H9 (cell line): ENCODE measurements around the gene GNAT3. TPM values are rescaled to one million over a fixed set of nuclear protein-coding genes. Genes with fewer than 3 reads are reported as not detected.

Experiments used
- DNase-seq: peaks from one replicate; pipeline ENCODE4 v3.0.0-alpha.2; 2017
- H2AFZ ChIP-seq: one replicate; pipeline ENCODE4 v1.6.1; 2013; ENCODE audit warnings: mild to moderate bottlenecking, low read length, control low read depth, moderate library complexity
- H2AK5ac ChIP-seq: 2 replicates; pipeline ENCODE4 v1.6.1; 2013; ENCODE audit warnings: low read length, control low read depth, mixed read lengths; ENCODE audit not compliant: insufficient read length
- H2BK120ac ChIP-seq: one replicate; pipeline ENCODE4 v1.6.1; 2013; ENCODE audit warnings: low read depth, mild to moderate bottlenecking, low read length, control low read depth, inconsistent platforms; ENCODE audit not compliant: poor library complexity, severe bottlenecking
- H2BK12ac ChIP-seq: 2 replicates; pipeline ENCODE4 v1.6.1; 2013; ENCODE audit warnings: low read length, control low read depth, mixed read lengths, low read depth; ENCODE audit not compliant: insufficient read length
- H2BK15ac ChIP-seq: 2 replicates; pipeline ENCODE4 v1.6.1; 2013; ENCODE audit warnings: low read depth, low read length, control low read depth
- H2BK20ac ChIP-seq: one replicate; pipeline ENCODE4 v1.6.1; 2013; ENCODE audit warnings: low read depth, mild to moderate bottlenecking, low read length, control low read depth, inconsistent platforms; ENCODE audit not compliant: poor library complexity, severe bottlenecking
- H2BK5ac ChIP-seq: 2 replicates; pipeline ENCODE4 v1.6.1; 2013; ENCODE audit warnings: low read length, control low read depth, mixed read lengths; ENCODE audit not compliant: insufficient read length
- H3K14ac ChIP-seq: 2 replicates; pipeline ENCODE4 v1.6.1; 2013; ENCODE audit warnings: low read length, control low read depth; ENCODE audit not compliant: insufficient read depth
- H3K18ac ChIP-seq: 2 replicates; pipeline ENCODE4 v1.6.1; 2013; ENCODE audit warnings: low read depth, mild to moderate bottlenecking, mixed read lengths, low read length, control low read depth; ENCODE audit not compliant: insufficient read length
- H3K23ac ChIP-seq: 2 replicates; pipeline ENCODE4 v1.6.1; 2013; ENCODE audit warnings: low read length, control low read depth, mixed read lengths, low read depth; ENCODE audit not compliant: insufficient read length
- H3K23me2 ChIP-seq: 2 replicates; pipeline ENCODE4 v1.6.1; 2013; ENCODE audit warnings: low read depth, mild to moderate bottlenecking, mixed read lengths, low read length, control low read depth; ENCODE audit not compliant: insufficient read length, poor library complexity, severe bottlenecking
- H3K27ac ChIP-seq: 2 replicates; pipeline ENCODE4 v1.5.1; 2013; ENCODE audit warnings: low read length, control low read depth, mixed read lengths, low read depth; ENCODE audit not compliant: insufficient read length
- H3K27me3 ChIP-seq: 2 replicates; pipeline ENCODE4 v1.6.1; 2013; ENCODE audit warnings: low read length, control low read depth, inconsistent platforms; ENCODE audit not compliant: insufficient read depth
- H3K4ac ChIP-seq: 2 replicates; pipeline ENCODE4 v1.6.1; 2013; ENCODE audit warnings: low read depth, mild to moderate bottlenecking, control low read depth, inconsistent platforms, low read length, moderate library complexity
- H3K4me1 ChIP-seq: 2 replicates; pipeline ENCODE4 v1.6.1; 2013; ENCODE audit warnings: low read length, control low read depth, inconsistent platforms; ENCODE audit not compliant: insufficient read depth
- H3K4me2 ChIP-seq: 2 replicates; pipeline ENCODE4 v1.6.1; 2013; ENCODE audit warnings: low read length, control low read depth, mixed read lengths; ENCODE audit not compliant: insufficient read length, insufficient read depth
- H3K56ac ChIP-seq: 2 replicates; pipeline ENCODE4 v1.6.1; 2013; ENCODE audit warnings: low read depth, mild to moderate bottlenecking, mixed read lengths, low read length, control low read depth; ENCODE audit not compliant: insufficient read length
- H3K79me1 ChIP-seq: 2 replicates; pipeline ENCODE4 v1.6.1; 2013; ENCODE audit warnings: low read depth, mild to moderate bottlenecking, moderate library complexity, low read length, control low read depth, inconsistent platforms; ENCODE audit not compliant: insufficient read depth, poor library complexity, severe bottlenecking
- H3K79me2 ChIP-seq: 2 replicates; pipeline ENCODE4 v1.6.1; 2013; ENCODE audit warnings: low read length, control low read depth, inconsistent platforms; ENCODE audit not compliant: insufficient read depth
- H3K9ac ChIP-seq: 2 replicates; pipeline ENCODE4 v1.6.1; 2013; ENCODE audit warnings: low read length, control low read depth, mixed read lengths; ENCODE audit not compliant: insufficient read length; ENCODE audit errors: extremely low read depth
- H3K9me3 ChIP-seq: one replicate; pipeline ENCODE4 v1.6.1; 2013; ENCODE audit warnings: low read depth, low read length, inconsistent platforms; ENCODE audit not compliant: control insufficient read depth
- H3T11ph ChIP-seq: one replicate; pipeline ENCODE4 v1.6.1; 2013; ENCODE audit warnings: mild to moderate bottlenecking, low read length, control low read depth, inconsistent platforms
- H4K20me1 ChIP-seq: one replicate; pipeline ENCODE4 v1.6.1; 2013; ENCODE audit not compliant: control insufficient read depth, insufficient read length, insufficient read depth
- H4K5ac ChIP-seq: 2 replicates; pipeline ENCODE4 v1.6.1; 2013; ENCODE audit warnings: low read depth, mild to moderate bottlenecking, mixed read lengths, low read length, control low read depth; ENCODE audit not compliant: insufficient read length
- H4K8ac ChIP-seq: replicated peaks from 2 replicates; pipeline ENCODE4 v1.6.1; 2013; ENCODE audit warnings: low read length, control low read depth, mixed read lengths, low read depth; ENCODE audit not compliant: insufficient read length
- H4K91ac ChIP-seq: 2 replicates; pipeline ENCODE4 v1.6.1; 2013; ENCODE audit warnings: low read depth, mild to moderate bottlenecking, moderate library complexity, mixed read lengths, low read length, control low read depth; ENCODE audit not compliant: insufficient read length
- H3K27ac Mint-ChIP-seq, 3 experiments: 2 replicates in 2 of 3; 3 replicates in 1 of 3; pipeline ENCODE4 v1.8.0; 2020 to 2021; ENCODE audit warnings: mixed read lengths in 3 of 3, mild to moderate bottlenecking in 1 of 3, moderate library complexity in 1 of 3
- H3K27me3 Mint-ChIP-seq: 2 replicates; pipeline ENCODE4 v1.8.0; 2021; ENCODE audit warnings: low read depth, mild to moderate bottlenecking, moderate library complexity, mixed read lengths
- H3K36me3 Mint-ChIP-seq, 3 experiments: 2 replicates in 2 of 3; 3 replicates in 1 of 3; pipeline ENCODE4 v1.8.0; 2020 to 2021; ENCODE audit warnings: low read depth in 3 of 3, mixed read lengths in 3 of 3; ENCODE audit not compliant: insufficient read depth in 1 of 3
- H3K4me1 Mint-ChIP-seq, 2 experiments: 2 replicates each; pipeline ENCODE4 v1.8.0; 2020; ENCODE audit warnings: mixed read lengths in 2 of 2
- H3K4me3 Mint-ChIP-seq, 2 experiments: 2 replicates in 1 of 2; 3 replicates in 1 of 2; pipeline ENCODE4 v1.8.0; 2020 to 2021; ENCODE audit warnings: mild to moderate bottlenecking in 2 of 2, mixed read lengths in 2 of 2, moderate library complexity in 1 of 2
- H3K9me3 Mint-ChIP-seq, 2 experiments: 2 replicates in 1 of 2; 3 replicates in 1 of 2; pipeline ENCODE4 v1.8.0; 2020; ENCODE audit warnings: mild to moderate bottlenecking in 2 of 2, mixed read lengths in 2 of 2, moderate library complexity in 1 of 2
- WGBS: extraction: QIAGEN DNeasy Blood & Tissue Kit; methylation state at CpG from one replicate; pipeline ENCODE4 v1.1.7; 2013; ENCODE audit warnings: missing lambda C conversion rate, low lambda C conversion rate, mixed read lengths; ENCODE audit not compliant: insufficient read length; ENCODE audit errors: extremely low coverage; 5-methylcytosine and 5-hydroxymethylcytosine counted together
- total RNA-seq: library from RNA; stranded (reverse); gene quantifications from 2 replicates; pipeline ENCODE4 v1.2.1, GENCODE V29; 2021
- TF ChIP-seq, protein P1 (sequence below): fragments of 200-600 bp; sonication (generic); conservative IDR thresholded peaks from 3 replicates; pipeline ENCODE4 v1.8.0; 2021; ENCODE audit warnings: antibody characterized with exemption, mild to moderate bottlenecking

Gene GNAT3
- total RNA-seq, 1 experiment from 2014 or later = not detected

DNA sequence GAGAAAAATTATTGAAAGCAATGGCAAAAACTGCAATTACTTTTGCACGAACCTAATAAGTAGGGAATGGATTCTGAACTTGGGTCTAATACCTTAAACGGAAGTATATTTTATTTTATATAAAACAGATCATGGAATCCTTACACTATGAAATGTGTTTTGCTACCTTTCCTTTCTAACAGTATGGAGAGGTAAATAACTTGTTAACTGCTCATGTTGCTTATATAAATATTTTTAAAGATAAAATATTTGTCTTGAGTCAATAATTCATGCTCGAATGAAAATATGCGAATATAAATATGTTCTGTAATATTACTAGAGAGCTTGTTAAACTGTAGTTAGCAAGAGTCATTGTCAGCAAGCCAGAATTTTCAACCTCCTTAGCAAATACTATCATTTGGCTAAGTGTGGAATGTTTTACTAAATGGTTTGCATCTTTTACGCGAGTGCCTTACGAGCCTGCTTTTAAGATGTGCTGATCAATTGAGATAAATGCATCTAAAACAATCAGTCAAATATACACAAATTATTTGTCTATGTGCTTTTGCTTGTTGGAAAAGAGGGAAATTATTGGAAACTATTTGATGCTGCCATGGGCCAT lies 5.9 kb downstream of the GNAT3 start:
- H2BK15ac ChIP-seq = no peak overlapping the region
- H3K23me2 ChIP-seq = no peaks in the 10 kb centered on the region
- H3K4me1 ChIP-seq = no peaks in the 10 kb centered on the region
- H3K4me2 ChIP-seq = no peak overlapping the region
- no peak overlapping the region for H3K14ac ChIP-seq
- Mint-ChIP-seq H3K36me3 (no peaks in the 10 kb centered on the region), H3K27ac (no peak overlapping the region), H3K27me3 (no peaks in the 10 kb centered on the region), H3K4me1 (no peaks in the 10 kb centered on the region), H3K4me3 (no peak overlapping the region), H3K9me3 (no peaks in the 10 kb centered on the region; a peak in 1 of 5 replicates)
- WGBS = no CpG with 5 or more reads among the region's 7 CpGs
- no peak overlapping the region for H2BK5ac ChIP-seq
- H4K20me1 ChIP-seq = no peaks in the 10 kb centered on the region
- TF ChIP-seq, protein P1, sequence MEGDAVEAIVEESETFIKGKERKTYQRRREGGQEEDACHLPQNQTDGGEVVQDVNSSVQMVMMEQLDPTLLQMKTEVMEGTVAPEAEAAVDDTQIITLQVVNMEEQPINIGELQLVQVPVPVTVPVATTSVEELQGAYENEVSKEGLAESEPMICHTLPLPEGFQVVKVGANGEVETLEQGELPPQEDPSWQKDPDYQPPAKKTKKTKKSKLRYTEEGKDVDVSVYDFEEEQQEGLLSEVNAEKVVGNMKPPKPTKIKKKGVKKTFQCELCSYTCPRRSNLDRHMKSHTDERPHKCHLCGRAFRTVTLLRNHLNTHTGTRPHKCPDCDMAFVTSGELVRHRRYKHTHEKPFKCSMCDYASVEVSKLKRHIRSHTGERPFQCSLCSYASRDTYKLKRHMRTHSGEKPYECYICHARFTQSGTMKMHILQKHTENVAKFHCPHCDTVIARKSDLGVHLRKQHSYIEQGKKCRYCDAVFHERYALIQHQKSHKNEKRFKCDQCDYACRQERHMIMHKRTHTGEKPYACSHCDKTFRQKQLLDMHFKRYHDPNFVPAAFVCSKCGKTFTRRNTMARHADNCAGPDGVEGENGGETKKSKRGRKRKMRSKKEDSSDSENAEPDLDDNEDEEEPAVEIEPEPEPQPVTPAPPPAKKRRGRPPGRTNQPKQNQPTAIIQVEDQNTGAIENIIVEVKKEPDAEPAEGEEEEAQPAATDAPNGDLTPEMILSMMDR = no peak
- no peak overlapping the region for H3K18ac ChIP-seq
- H3K79me2 ChIP-seq = no peaks in the 10 kb centered on the region
- no peak overlapping the region for H4K5ac ChIP-seq
- H4K8ac ChIP-seq = no peak overlapping the region
- H3K23ac ChIP-seq = no peak overlapping the region
- H3T11ph ChIP-seq = no peak overlapping the region
- no peak overlapping the region for H2AK5ac ChIP-seq
- no peaks in the 10 kb centered on the region for H3K9me3 ChIP-seq
- H2BK20ac ChIP-seq = no peak overlapping the region
- H4K91ac ChIP-seq = no peak overlapping the region
- H3K4ac ChIP-seq = no peak overlapping the region
- no peak overlapping the region for H3K27ac ChIP-seq
- DNase-seq = no peak
- no peaks in the 10 kb centered on the region for H3K27me3 ChIP-seq
- no peak overlapping the region for H2BK120ac ChIP-seq
- no peaks in the 10 kb centered on the region for H3K79me1 ChIP-seq
- no peak overlapping the region for H2BK12ac ChIP-seq
- no peak overlapping the region for H2AFZ ChIP-seq
- H3K56ac ChIP-seq = no peak overlapping the region
- H3K9ac ChIP-seq = no peak overlapping the region
